HFF-Myc (cell line): ENCODE data around the gene PAN2.
A peak's percentile ranks its signal among the peaks of the same experiment; 100 is the strongest.

ENCODE experiments used
- DNase-seq: peaks from one replicate; pipeline ENCODE4 v3.0.0-alpha.2; 2011; ENCODE audit warnings: low read depth; ENCODE audit errors: extremely low read depth
- H3K4me3 ChIP-seq: replicated peaks from 2 replicates; pipeline ENCODE4 v1.5.1; 2011; ENCODE audit warnings: low read depth, mild to moderate bottlenecking, control low read depth, low read length
- CTCF ChIP-seq: IDR thresholded peaks from 2 replicates; pipeline ENCODE4 v1.5.1; 2012; ENCODE audit warnings: mild to moderate bottlenecking, low read depth, low read length, control low read depth; ENCODE audit errors: missing control alignments

The PAN2 gene

GRCh38 chr12:56373515-56373914 is 39.7 kb upstream of the PAN2 start:
- no peak for TF ChIP-seq CTCF
- H3K4me3 ChIP-seq: no peak overlapping the region
- no peak for DNase-seq

- no peak for DNase-seq
- TF ChIP-seq CTCF: no peak
- H3K4me3 ChIP-seq: no peak overlapping the region
These were observed 33.1 kb upstream of the PAN2 start for GRCh38 chr12:56366948-56367347.

GRCh38 chr12:56362130-56363059 is 28.6 kb upstream of the PAN2 start, which contains the start of gene APOF:
TSS of gene APOF (minus strand) at chr12:56362857. CDS start at chr12:56362745, 112 bp downstream.
- no peak within 1 kb of the TSS for H3K4me3 ChIP-seq
- no peak for TF ChIP-seq CTCF
- no peak for DNase-seq

- no peak for TF ChIP-seq CTCF
- H3K4me3 ChIP-seq: no peak overlapping the region
- no peak for DNase-seq
These were observed 27.8 kb upstream of the PAN2 start for GRCh38 chr12:56361487-56362129.

- H3K4me3 ChIP-seq: peak within 1 kb of the TSS; percentile 61
- peak; percentile 100 for DNase-seq
- no peak for TF ChIP-seq CTCF
These were observed 26.3 kb upstream of the PAN2 start, which contains the start of gene STAT2 for GRCh38 chr12:56359851-56360767. TSS of gene STAT2 (minus strand) at chr12:56360107. CDS start at chr12:56356571, 3,536 bp downstream.

GRCh38 chr12:56358836-56359532 is 25.2 kb upstream of the PAN2 start:
- TF ChIP-seq CTCF: no peak
- peak; percentile 66 for DNase-seq
- peak overlapping the region; percentile 61 for H3K4me3 ChIP-seq
